ENCODE measurements around the gene MARCHF9. TPM values are rescaled to one million over a fixed set of nuclear protein-coding genes. Genes with fewer than 3 reads are reported as not detected.
A peak's percentile ranks its signal among the peaks of the same experiment; 100 is the strongest.

Gene MARCHF9
- polyA plus RNA-seq, 1 of the 3 experiments (the other 2 are of a cell fraction) = 24.2 TPM

DNA sequence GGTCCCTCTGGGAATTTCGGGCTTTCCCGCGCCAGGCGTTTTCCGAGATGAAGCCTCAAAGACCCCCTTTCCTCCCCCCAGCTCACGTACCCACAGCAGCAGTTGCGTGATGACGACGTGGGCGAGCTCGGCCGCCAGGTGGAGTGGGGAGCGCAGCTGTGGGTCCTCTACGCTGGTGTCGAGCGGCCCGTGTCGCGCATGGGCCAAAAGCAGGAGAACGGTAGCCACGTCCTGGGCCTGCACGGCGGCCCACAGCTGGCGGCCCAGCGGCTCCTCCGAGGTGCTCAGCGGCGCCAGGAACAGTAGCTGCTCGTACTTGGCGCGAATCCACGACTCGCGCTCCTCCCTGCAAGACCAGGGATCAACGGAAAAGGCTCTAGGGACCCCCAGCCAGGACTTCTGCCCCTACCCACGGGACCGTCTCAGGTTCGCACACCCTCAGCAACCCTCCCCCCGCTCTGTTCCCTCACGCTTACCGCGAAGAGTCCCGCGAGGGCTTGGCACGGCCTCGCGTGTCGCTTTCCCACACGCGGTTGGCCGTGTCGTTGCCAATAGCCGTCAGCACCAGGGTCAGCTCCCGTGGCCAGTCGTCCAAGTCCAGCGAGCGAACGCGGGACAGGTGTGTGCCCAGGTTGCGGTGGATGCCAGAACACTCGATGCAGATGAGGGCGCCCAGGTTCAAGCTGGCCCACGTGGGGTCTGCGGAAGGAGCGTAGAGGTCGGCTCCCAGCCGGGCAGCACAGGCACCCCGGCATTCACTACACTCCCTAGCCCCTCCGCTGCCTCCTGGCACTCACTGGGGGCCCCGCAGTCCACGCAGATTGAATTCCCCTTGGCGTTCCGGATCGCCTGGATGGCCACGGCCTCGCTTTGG lies 27.8 kb upstream of the MARCHF9 start:
- 77% methylated on average over 59 of the region's 76 CpGs for WGBS (ENCODE audit: low lambda C conversion rate)
- no peaks in the 10 kb centered on the region for H3K27me3 ChIP-seq (ENCODE audit: insufficient read depth)
- H3K79me2 ChIP-seq (ENCODE audit: insufficient read depth) = no peaks in the 10 kb centered on the region
- H2AFZ ChIP-seq (ENCODE audit: low read depth) = peak overlapping the region; percentile 89; the same call in 1 of the 2 replicates
- H3K4me1 ChIP-seq (ENCODE audit: control insufficient read depth in 1 of 2, insufficient read depth in 2 of 2, low read depth in 1 of 2, low read length in 1 of 2) = peaks cover 0 to 8% of the 10 kb centered on the region in 2 experiments; a peak in 1 of 4 replicates
- no peaks in the 10 kb centered on the region for H4K20me1 ChIP-seq (ENCODE audit: insufficient read depth)
- peaks cover 18% of the 10 kb centered on the region for H3F3A ChIP-seq (replicated peaks; ENCODE audit: insufficient read depth)
- no peaks in the 10 kb centered on the region for H3K9me3 ChIP-seq
- H3K27ac ChIP-seq (ENCODE audit: low read depth in 2 of 2, low read length in 1 of 2) = peak overlapping the region in 1 of 2 experiments; percentile 82; a peak in 1 of 4 replicates
- peak overlapping the region; percentile 82; the same call in 1 of the 2 replicates for H3K9ac ChIP-seq
- CTCF ChIA-PET = interaction anchor here (1.2 to 9.4 kb wide), 16 partner anchors 9 to 144 kb away, joined by 3 to 133 read pairs (median 6); partner anchors contain the start of genes AGAP2, B4GALNT1, CDK4 and OS9
- no peaks in the 10 kb centered on the region for H3K9me2 ChIP-seq
- POLR2A ChIA-PET = interaction anchor here (1.5 to 3.6 kb wide), 3 partner anchors 9 to 25 kb away, joined by 7 to 21 read pairs (median 18); partner anchors contain the start of genes CDK4 and TSPAN31
- H3K4me3 ChIP-seq (ENCODE audit: low read depth in 2 of 2, low read length in 1 of 2) = peak overlapping the region; percentile 76 to 79
- TF ChIP-seq, protein P1, sequence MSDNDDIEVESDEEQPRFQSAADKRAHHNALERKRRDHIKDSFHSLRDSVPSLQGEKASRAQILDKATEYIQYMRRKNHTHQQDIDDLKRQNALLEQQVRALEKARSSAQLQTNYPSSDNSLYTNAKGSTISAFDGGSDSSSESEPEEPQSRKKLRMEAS (IDR thresholded peaks at IDR 0.05; ENCODE audit: low read depth) = 0 out of 2 replicates have a peak, but pooled peaks have one; percentile 0
- no peak for TF ChIP-seq SMC3 (IDR thresholded peaks at IDR 0.05; ENCODE audit: low read depth, low read length)
- TF ChIP-seq, protein P2, sequence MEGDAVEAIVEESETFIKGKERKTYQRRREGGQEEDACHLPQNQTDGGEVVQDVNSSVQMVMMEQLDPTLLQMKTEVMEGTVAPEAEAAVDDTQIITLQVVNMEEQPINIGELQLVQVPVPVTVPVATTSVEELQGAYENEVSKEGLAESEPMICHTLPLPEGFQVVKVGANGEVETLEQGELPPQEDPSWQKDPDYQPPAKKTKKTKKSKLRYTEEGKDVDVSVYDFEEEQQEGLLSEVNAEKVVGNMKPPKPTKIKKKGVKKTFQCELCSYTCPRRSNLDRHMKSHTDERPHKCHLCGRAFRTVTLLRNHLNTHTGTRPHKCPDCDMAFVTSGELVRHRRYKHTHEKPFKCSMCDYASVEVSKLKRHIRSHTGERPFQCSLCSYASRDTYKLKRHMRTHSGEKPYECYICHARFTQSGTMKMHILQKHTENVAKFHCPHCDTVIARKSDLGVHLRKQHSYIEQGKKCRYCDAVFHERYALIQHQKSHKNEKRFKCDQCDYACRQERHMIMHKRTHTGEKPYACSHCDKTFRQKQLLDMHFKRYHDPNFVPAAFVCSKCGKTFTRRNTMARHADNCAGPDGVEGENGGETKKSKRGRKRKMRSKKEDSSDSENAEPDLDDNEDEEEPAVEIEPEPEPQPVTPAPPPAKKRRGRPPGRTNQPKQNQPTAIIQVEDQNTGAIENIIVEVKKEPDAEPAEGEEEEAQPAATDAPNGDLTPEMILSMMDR (IDR thresholded peaks at IDR 0.05) = 0 out of 2 replicates have a peak, but pooled peaks have one; percentile 18
- TF ChIP-seq, protein P3, sequence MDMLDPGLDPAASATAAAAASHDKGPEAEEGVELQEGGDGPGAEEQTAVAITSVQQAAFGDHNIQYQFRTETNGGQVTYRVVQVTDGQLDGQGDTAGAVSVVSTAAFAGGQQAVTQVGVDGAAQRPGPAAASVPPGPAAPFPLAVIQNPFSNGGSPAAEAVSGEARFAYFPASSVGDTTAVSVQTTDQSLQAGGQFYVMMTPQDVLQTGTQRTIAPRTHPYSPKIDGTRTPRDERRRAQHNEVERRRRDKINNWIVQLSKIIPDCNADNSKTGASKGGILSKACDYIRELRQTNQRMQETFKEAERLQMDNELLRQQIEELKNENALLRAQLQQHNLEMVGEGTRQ (IDR thresholded peaks at IDR 0.05; ENCODE audit: borderline replicate concordance, low read depth, low read length) = no peak
- TF ChIP-seq, protein P4, sequence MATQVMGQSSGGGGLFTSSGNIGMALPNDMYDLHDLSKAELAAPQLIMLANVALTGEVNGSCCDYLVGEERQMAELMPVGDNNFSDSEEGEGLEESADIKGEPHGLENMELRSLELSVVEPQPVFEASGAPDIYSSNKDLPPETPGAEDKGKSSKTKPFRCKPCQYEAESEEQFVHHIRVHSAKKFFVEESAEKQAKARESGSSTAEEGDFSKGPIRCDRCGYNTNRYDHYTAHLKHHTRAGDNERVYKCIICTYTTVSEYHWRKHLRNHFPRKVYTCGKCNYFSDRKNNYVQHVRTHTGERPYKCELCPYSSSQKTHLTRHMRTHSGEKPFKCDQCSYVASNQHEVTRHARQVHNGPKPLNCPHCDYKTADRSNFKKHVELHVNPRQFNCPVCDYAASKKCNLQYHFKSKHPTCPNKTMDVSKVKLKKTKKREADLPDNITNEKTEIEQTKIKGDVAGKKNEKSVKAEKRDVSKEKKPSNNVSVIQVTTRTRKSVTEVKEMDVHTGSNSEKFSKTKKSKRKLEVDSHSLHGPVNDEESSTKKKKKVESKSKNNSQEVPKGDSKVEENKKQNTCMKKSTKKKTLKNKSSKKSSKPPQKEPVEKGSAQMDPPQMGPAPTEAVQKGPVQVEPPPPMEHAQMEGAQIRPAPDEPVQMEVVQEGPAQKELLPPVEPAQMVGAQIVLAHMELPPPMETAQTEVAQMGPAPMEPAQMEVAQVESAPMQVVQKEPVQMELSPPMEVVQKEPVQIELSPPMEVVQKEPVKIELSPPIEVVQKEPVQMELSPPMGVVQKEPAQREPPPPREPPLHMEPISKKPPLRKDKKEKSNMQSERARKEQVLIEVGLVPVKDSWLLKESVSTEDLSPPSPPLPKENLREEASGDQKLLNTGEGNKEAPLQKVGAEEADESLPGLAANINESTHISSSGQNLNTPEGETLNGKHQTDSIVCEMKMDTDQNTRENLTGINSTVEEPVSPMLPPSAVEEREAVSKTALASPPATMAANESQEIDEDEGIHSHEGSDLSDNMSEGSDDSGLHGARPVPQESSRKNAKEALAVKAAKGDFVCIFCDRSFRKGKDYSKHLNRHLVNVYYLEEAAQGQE (IDR thresholded peaks at IDR 0.05; ENCODE audit: low read depth, low read length) = peak; percentile 86
- peak overlapping the region; percentile 85 for H3K4me2 ChIP-seq
- DNase-seq = no peak
- H3K36me3 ChIP-seq (replicated peaks in 1 of 2; ENCODE audit: control insufficient read depth in 1 of 2, insufficient read depth in 2 of 2, low read length in 1 of 2) = peaks cover 3 to 13% of the 10 kb centered on the region in 2 experiments

Measured in SK-N-SH (cell line).